ENCODE measurements around the gene SAE1. TPM values are rescaled to one million over a fixed set of nuclear protein-coding genes. Genes with fewer than 3 reads are reported as not detected.
A peak's percentile ranks its signal among the peaks of the same experiment; 100 is the strongest.

Gene SAE1
- total and polyA plus RNA-seq, 10 of the 15 experiments (the other 5 are each of a cell fraction or from before 2014, with no cell fraction given): 62.0 to 246 (median 148) TPM

- TF ChIP-seq, protein P1, sequence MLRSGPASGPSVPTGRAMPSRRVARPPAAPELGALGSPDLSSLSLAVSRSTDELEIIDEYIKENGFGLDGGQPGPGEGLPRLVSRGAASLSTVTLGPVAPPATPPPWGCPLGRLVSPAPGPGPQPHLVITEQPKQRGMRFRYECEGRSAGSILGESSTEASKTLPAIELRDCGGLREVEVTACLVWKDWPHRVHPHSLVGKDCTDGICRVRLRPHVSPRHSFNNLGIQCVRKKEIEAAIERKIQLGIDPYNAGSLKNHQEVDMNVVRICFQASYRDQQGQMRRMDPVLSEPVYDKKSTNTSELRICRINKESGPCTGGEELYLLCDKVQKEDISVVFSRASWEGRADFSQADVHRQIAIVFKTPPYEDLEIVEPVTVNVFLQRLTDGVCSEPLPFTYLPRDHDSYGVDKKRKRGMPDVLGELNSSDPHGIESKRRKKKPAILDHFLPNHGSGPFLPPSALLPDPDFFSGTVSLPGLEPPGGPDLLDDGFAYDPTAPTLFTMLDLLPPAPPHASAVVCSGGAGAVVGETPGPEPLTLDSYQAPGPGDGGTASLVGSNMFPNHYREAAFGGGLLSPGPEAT (IDR thresholded peaks at IDR 0.05; ENCODE audit: low read depth): peak; percentile 95
- TF ChIP-seq MXI1 (IDR thresholded peaks at IDR 0.05; ENCODE audit: low read depth, low read length): 0 out of 2 replicates have a peak, but pooled peaks have one; percentile 44
- TF ChIP-seq BMI1 (IDR thresholded peaks at IDR 0.05; ENCODE audit: borderline replicate concordance): 0 out of 2 replicates have a peak, but pooled peaks have one; percentile 19
These were observed 96.9 kb downstream of the SAE1 start (continued) for GRCh38 chr19:47227352-47228167.

GRCh38 chr19:47228168-47228936 is 97.7 kb downstream of the SAE1 start:
- Histone ChIP-seq H3K36me3 (ENCODE audit: control insufficient read depth in 2 of 2, insufficient read depth in 2 of 2, low read length in 1 of 2) (peaks cover 0 to 6% of the 10 kb centered on the region in 2 experiments; a peak in 2 of 4 replicates), H4K20me1 (ENCODE audit: control insufficient read depth, insufficient read depth) (no peaks in the 10 kb centered on the region), H3K4me1 (ENCODE audit: control insufficient read depth, insufficient read depth, low read length) (peaks cover 50% of the 10 kb centered on the region), H2AFZ (ENCODE audit: control insufficient read depth, low read depth, low read length) (peak overlapping the region; percentile 60; the same call in 1 of the 2 replicates), H3K4me3 (peak overlapping the region; percentile 91), H3K27ac (ENCODE audit: control insufficient read depth, insufficient read depth) (peak overlapping the region; percentile 78), H3K9me3 (replicated peaks; ENCODE audit: control insufficient read depth, insufficient read depth, low read length) (no peaks in the 10 kb centered on the region), H3K27me3 (replicated peaks in 1 of 2; ENCODE audit: control insufficient read depth in 2 of 2, insufficient read depth in 2 of 2, low read length in 1 of 2) (no peaks in the 10 kb centered on the region), H3K79me2 (ENCODE audit: control insufficient read depth, insufficient read depth, low read length) (peaks cover 28% of the 10 kb centered on the region), H3K9ac (ENCODE audit: control insufficient read depth, insufficient read depth, low read length) (peak overlapping the region; percentile 91), H3K4me2 (ENCODE audit: control insufficient read depth, insufficient read depth) (peak overlapping the region; percentile 57)
- POLR2A ChIA-PET: interaction anchor here (1.1 to 3.5 kb wide), 3 partner anchors 17 to 42 kb away, joined by 3 to 36 read pairs (median 24); partner anchors contain the start of gene CCDC9
- DNase-seq (ENCODE audit: low read depth, low spot score) (no peak), ATAC-seq (peak; percentile 47), FAIRE-seq (no peak)
- BruUV-seq (replicated peaks): no TSS peak
- RAD21 ChIA-PET (ENCODE audit: unreplicated experiment): interaction anchor here (2.1 to 2.2 kb wide), 2 partner anchors 16 to 28 kb away, joined by 6 to 8 read pairs; partner anchors contain the start of gene CCDC9
- in situ Hi-C loops (cut with MboI): no loop called here
- SMC1A ChIA-PET (ENCODE audit: uncharacterized antibody, unreplicated experiment): interaction anchor here (0.6 to 1.8 kb wide), 3 partner anchors 16 to 262 kb away, joined by 3 to 4 read pairs (median 3); no protein-coding TSS in a partner anchor
- 1% methylated on average over 32 of the region's 50 CpGs for WGBS (ENCODE audit: insufficient coverage, insufficient replicate concordance, low lambda C conversion rate, missing lambda C conversion rate)
- intact Hi-C loops (cut with micrococcal nuclease; ENCODE audit: unreplicated experiment): loop anchor here (1.0 kb wide), 1 partner anchor 16 kb away; no protein-coding TSS in a partner anchor
- CTCF ChIA-PET: interaction anchor here (6.1 kb wide), 1 partner anchor 16 kb away, joined by 55 read pairs; no protein-coding TSS in a partner anchor
- no peak for TF ChIP-seq CEBPB (IDR thresholded peaks at IDR 0.05; ENCODE audit: borderline replicate concordance in 1 of 2, low read depth in 2 of 2, low read length in 2 of 2)
- TF ChIP-seq ZZZ3 (IDR thresholded peaks at IDR 0.05; ENCODE audit: control insufficient read depth, insufficient read length, low read depth): no peak
- TF ChIP-seq ZNF592 (IDR thresholded peaks at IDR 0.05): no peak
- TF ChIP-seq CTCF (IDR thresholded peaks at IDR 0.05 in 2 of 3, conservative IDR thresholded peaks at IDR 0.05 in 1 of 3; ENCODE audit: control insufficient read depth in 2 of 3, extremely low read depth in 1 of 3, insufficient read depth in 1 of 3, low read depth in 3 of 3, low read length in 3 of 3): no peak
- TF ChIP-seq DPF2 (IDR thresholded peaks at IDR 0.05): peak; percentile 9; the same call in 1 of the 2 replicates

Data from GM12878 (cell line).